Right ventricle myocardium inferior (tissue), 1 donor: ENCODE measurements around the gene HINFP. TPM values are rescaled to one million over a fixed set of nuclear protein-coding genes. Genes with fewer than 3 reads are reported as not detected.
"Not testable (repeated sequence)": the region's sequence is repeated elsewhere in the genome, so short reads cannot be mapped to it uniquely, and the experiment has no call there.

Source experiments
- ATAC-seq: fragments of 200-7000 bp; cut with Tn5 transposase; one replicate; pipeline ENCODE4 v1.9.1; 2020; ENCODE audit warnings: mild to moderate bottlenecking, moderate library complexity
- DNase-seq: peaks from one replicate; pipeline ENCODE4 v3.0.0; 2021; ENCODE audit errors: missing footprints
- intact Hi-C: fragments of 100-400 bp; cut with DNase I; formaldehyde crosslinking; loops from one replicate; pipeline ENCODE4 v1.11.0; 2022
- total RNA-seq: library from RNA; stranded (reverse); fragmentation: NEBNext Ultra II Directional; extraction: Animal tissue kit (Norgen Biotek cat#: 25700); gene quantifications from one replicate; pipeline ENCODE4 v1.2.1, GENCODE V29; 2021
- donor health status: DM: no; HTN: yes; CAD: no; lungs with severe emphysema.

Gene HINFP
- total RNA-seq, 1 donor from 2014 or later, result 13.0 TPM

DNA sequence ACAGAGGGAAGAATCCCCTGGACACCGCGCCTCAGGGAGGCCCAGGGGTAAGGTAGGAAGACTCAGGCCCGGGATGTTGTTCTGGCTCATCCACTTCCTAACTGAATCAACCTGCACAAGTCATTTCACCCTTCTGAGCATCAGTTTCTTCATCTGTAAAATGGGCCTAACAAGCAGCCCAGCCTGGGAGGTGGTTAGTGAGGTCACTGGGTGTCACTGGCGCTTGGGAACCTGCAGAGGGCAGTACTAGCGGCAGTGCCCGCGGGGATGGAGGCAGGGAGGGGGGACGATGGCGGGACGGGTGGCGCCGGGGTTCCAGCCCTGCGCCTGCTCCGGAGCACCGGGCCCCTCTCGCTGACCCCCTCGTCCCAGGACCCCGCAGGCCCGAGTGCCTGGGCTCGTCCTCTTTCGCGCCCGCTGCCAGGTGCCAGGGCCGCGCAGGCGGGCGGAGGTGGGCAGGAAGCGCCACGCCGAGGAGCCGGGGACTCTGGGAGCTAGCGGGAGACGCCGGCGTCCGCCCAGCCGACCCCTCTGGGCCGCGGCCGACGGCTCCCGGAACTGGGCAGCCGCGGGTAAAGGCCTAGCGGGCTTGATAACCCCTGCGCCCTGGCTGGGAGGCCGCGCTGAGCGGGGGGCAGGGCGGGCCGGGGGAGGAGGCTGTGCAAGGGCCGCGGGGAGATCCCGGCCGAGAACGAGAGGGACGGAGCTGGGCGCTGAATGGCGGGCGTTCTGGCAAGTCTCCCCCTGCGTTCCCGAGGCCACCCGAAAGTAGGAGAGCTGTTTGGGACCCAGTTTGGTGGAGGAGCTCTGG lies 47.3 kb downstream of the HINFP start, which contains the start of gene NLRX1:
Gene NLRX1 (plus strand): TSS at position 255 of the 811 bp plus-strand sequence. CDS start 2,679 bp downstream, outside the sequence.
- ATAC-seq, result peak; percentile 96
- intact Hi-C loops, result loop anchor here (2.0 kb wide), 1 partner anchor 28 kb away; no protein-coding TSS in a partner anchor
- peak; percentile 95 for DNase-seq

GRCh38 chr11:119169282-119169719 lies 47.9 kb downstream of the HINFP start:
- ATAC-seq, result peak; percentile 61
- intact Hi-C loops, result loop anchor here (2.0 kb wide), 1 partner anchor 28 kb away; no protein-coding TSS in a partner anchor
- DNase-seq, result no peak

GRCh38 chr11:119172513-119172912 lies 51.1 kb downstream of the HINFP start:
- DNase-seq, result no peak

GRCh38 chr11:119173453-119173852 lies 52.1 kb downstream of the HINFP start:
- intact Hi-C loops, result no loop called here
- DNase-seq (no peak), ATAC-seq (no peak)

More at GRCh38 chr11:119172513-119172912, 51.1 kb downstream of the HINFP start:
- intact Hi-C loops, result no loop called here
- ATAC-seq, result no peak

GRCh38 chr11:119175493-119176077 lies 54.2 kb downstream of the HINFP start:
- ATAC-seq (no peak), DNase-seq (no peak)
- intact Hi-C loops, result no loop called here

GRCh38 chr11:119178166-119178680 lies 56.8 kb downstream of the HINFP start:
- no peak for ATAC-seq
- intact Hi-C loops, result no loop called here
- DNase-seq, result no peak

- no peak for ATAC-seq
- no peak for DNase-seq
- intact Hi-C loops, result no loop called here
Observed at GRCh38 chr11:119179342-119179741, 58.0 kb downstream of the HINFP start.

DNA sequence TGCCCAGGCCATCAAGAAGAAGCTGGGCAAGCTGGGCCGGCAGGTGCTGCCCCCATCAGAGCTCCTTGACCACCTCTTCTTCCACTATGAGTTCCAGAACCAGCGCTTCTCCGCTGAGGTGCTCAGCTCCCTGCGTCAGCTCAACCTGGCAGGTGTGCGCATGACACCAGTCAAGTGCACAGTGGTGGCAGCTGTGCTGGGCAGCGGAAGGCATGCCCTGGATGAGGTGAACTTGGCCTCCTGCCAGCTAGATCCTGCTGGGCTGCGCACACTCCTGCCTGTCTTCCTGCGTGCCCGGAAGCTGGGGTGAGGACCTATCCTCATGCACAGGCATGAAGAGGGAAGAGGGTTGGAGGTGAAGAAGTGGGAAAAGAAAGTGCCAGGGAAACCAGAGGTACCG lies 58.6 kb downstream of the HINFP start:
- intact Hi-C loops, result no loop called here
- ATAC-seq, result no peak

GRCh38 chr11:119180729-119181676 lies 59.6 kb downstream of the HINFP start:
- DNase-seq (no peak), ATAC-seq (no peak)
- intact Hi-C loops, result no loop called here

More for the DNA sequence above, 58.6 kb downstream of the HINFP start:
- no peak for DNase-seq

DNA sequence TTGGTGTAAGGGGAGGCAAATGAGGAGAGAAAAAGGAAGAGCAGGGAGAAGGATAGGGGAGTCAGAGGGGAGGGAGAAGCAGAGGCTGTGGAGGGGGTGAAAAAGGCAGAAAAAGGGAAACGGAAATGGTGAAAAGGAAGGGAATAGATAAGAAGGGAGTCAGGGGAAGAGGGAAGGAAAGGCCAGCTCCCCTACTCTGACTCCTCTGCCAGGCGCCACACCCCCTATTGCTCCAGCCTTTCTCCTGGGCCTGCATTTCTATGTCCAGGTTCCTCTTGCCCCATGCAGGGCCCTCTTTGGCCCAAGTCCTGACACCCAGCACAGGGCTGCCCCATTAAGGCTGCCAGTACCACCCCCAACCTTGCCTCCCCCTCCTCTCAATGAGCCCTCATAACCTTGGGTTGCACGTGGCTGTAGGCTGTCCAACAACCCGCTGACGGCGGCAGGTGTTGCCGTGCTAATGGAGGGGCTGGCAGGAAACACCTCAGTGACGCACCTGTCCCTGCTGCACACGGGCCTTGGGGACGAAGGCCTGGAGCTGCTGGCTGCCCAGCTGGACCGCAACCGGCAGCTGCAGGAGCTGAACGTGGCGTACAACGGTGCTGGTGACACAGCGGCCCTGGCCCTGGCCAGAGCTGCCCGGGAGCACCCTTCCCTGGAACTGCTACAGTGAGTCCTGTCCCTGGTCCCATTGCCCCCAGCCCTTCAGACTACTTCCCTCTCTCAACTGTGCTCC lies 60.5 kb downstream of the HINFP start:
- ATAC-seq (no peak), DNase-seq (no peak)
- intact Hi-C loops, result no loop called here

DNA sequence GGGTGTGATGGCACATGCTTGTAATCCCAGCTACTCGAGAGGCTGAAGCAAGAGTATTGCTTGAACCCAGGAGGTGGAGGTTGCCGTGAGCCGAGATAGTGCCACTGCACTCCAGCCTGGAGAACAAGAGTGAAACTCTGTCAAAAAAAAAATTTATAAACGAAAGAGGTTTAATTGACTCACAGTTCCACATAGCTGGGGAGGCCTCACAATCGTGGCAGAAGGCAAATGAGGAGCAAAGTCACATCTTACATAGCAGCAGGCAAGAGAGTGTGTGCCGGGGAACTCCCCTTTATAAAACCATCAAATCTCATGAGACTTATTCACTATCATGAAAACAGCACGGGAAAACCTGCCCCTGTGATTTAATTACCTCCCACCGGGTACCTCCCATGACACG lies 63.0 kb downstream of the HINFP start:
- intact Hi-C loops, DNase-seq, ATAC-seq: not testable (repeated sequence)

Other genes with a start within 250 kb of the HINFP start
- gene CXCR5, start 237.7 kb upstream of the HINFP start, total RNA-seq, result not detected
- 44.5 TPM for gene BCL9L, start 195.7 kb upstream of the HINFP start, total RNA-seq
- gene UPK2, start 165.3 kb upstream of the HINFP start, total RNA-seq, result not detected
- gene FOXR1, start 149.8 kb upstream of the HINFP start, total RNA-seq, result not detected
- gene CENATAC, start 123.4 kb upstream of the HINFP start, total RNA-seq, result 9.1 TPM
- 876 TPM for gene RPS25, start 103.2 kb upstream of the HINFP start, total RNA-seq
- 29.6 TPM for gene TRAPPC4, start 102.8 kb upstream of the HINFP start, total RNA-seq
- 7.2 TPM for gene SLC37A4, start 90.7 kb upstream of the HINFP start, total RNA-seq
- gene HYOU1, start 64.4 kb upstream of the HINFP start, total RNA-seq, result 78.3 TPM
- gene VPS11, start 53.8 kb upstream of the HINFP start, total RNA-seq, result 19.3 TPM
- gene HMBS, start 36.7 kb upstream of the HINFP start, total RNA-seq, result 22.8 TPM
- gene DPAGT1, start 19.7 kb upstream of the HINFP start, total RNA-seq, result 21.1 TPM
- gene C2CD2L, start 14.2 kb upstream of the HINFP start, total RNA-seq, result 11.8 TPM
- gene ABCG4, start 27.5 kb downstream of the HINFP start, total RNA-seq, result 1.3 TPM
- 32.4 TPM for gene NLRX1, start 47.1 kb downstream of the HINFP start, total RNA-seq
- gene NHERF4, start 63.9 kb downstream of the HINFP start, total RNA-seq, result not detected
- 7.1 TPM for gene CBL, start 84.8 kb downstream of the HINFP start, total RNA-seq
- 68.7 TPM for gene MCAM, start 195.6 kb downstream of the HINFP start, total RNA-seq
- gene RNF26, start 212.9 kb downstream of the HINFP start, total RNA-seq, result 13.1 TPM
- 17.5 TPM for gene C1QTNF5, start 219.3 kb downstream of the HINFP start, total RNA-seq
- gene MFRP, start 225.1 kb downstream of the HINFP start, total RNA-seq, result not detected